ENCODE results near the gene EPB41L4B.

GRCh38 chr9:109242741-109243140 is 78.1 kb downstream of the EPB41L4B start:
- TF ChIP-seq CTCF (IDR thresholded peaks at IDR 0.05): no peak
- no peak for TF ChIP-seq POLR2A (IDR thresholded peaks at IDR 0.05)
